Rectal smooth muscle tissue (tissue), 1 donor: ENCODE measurements around the gene DGCR6.
"Not testable (repeated sequence)": the region's sequence is repeated elsewhere in the genome, so short reads cannot be mapped to it uniquely, and the experiment has no call there.

Experiments
- H3K27ac ChIP-seq: one replicate; pipeline ENCODE4 v1.7.0; 2013; ENCODE audit warnings: low read depth, low read length, inconsistent platforms
- H3K27me3 ChIP-seq: one replicate; pipeline ENCODE4 v1.7.0; 2013; ENCODE audit warnings: low read length; ENCODE audit not compliant: control insufficient read depth, insufficient read depth
- H3K36me3 ChIP-seq: one replicate; pipeline ENCODE4 v1.7.0; 2013; ENCODE audit warnings: low read length; ENCODE audit not compliant: control insufficient read depth, insufficient read depth
- H3K4me1 ChIP-seq: one replicate; pipeline ENCODE4 v1.7.0; 2013; ENCODE audit warnings: low read length; ENCODE audit not compliant: control insufficient read depth, insufficient read depth
- H3K4me3 ChIP-seq: one replicate; pipeline ENCODE4 v1.7.0; 2013; ENCODE audit warnings: low read length
- H3K9ac ChIP-seq: one replicate; pipeline ENCODE4 v1.7.0; 2013; ENCODE audit warnings: low read length

DGCR6 gene

GRCh38 chr22:18912264-18912946 lies 6.3 kb downstream of the DGCR6 start:
- H3K36me3 ChIP-seq, H3K4me3 ChIP-seq, H3K27me3 ChIP-seq, H3K4me1 ChIP-seq, H3K27ac ChIP-seq, H3K9ac ChIP-seq: not testable (repeated sequence)

- not testable (repeated sequence) for H3K4me1 ChIP-seq, H3K27ac ChIP-seq, H3K27me3 ChIP-seq, H3K4me3 ChIP-seq, H3K36me3 ChIP-seq, H3K9ac ChIP-seq
Observed at GRCh38 chr22:18914558-18914957, 8.4 kb downstream of the DGCR6 start.

- H3K9ac ChIP-seq, H3K4me3 ChIP-seq, H3K36me3 ChIP-seq, H3K27ac ChIP-seq, H3K4me1 ChIP-seq, H3K27me3 ChIP-seq: not testable (repeated sequence)
Observed at GRCh38 chr22:18915550-18915949, 9.4 kb downstream of the DGCR6 start.

GRCh38 chr22:18917818-18918217 lies 11.7 kb downstream of the DGCR6 start:
- not testable (repeated sequence) for H3K27ac ChIP-seq, H3K27me3 ChIP-seq, H3K4me3 ChIP-seq, H3K4me1 ChIP-seq, H3K36me3 ChIP-seq, H3K9ac ChIP-seq

- not testable (repeated sequence) for H3K4me3 ChIP-seq, H3K27me3 ChIP-seq, H3K9ac ChIP-seq, H3K36me3 ChIP-seq, H3K27ac ChIP-seq, H3K4me1 ChIP-seq
Observed at GRCh38 chr22:18920257-18920902, 14.3 kb downstream of the DGCR6 start.

GRCh38 chr22:18925368-18926064 lies 19.4 kb downstream of the DGCR6 start:
- Histone ChIP-seq H3K9ac (no peak overlapping the region), H3K4me3 (no peak overlapping the region), H3K27ac (no peak overlapping the region), H3K36me3 (no peaks in the 10 kb centered on the region), H3K27me3 (no peaks in the 10 kb centered on the region), H3K4me1 (no peaks in the 10 kb centered on the region)

- Histone ChIP-seq H3K4me1 (no peaks in the 10 kb centered on the region), H3K27me3 (no peaks in the 10 kb centered on the region), H3K9ac (no peak overlapping the region), H3K36me3 (no peaks in the 10 kb centered on the region), H3K4me3 (no peak overlapping the region), H3K27ac (no peak overlapping the region)
Observed at GRCh38 chr22:18927020-18927419, 20.9 kb downstream of the DGCR6 start.

- Histone ChIP-seq H3K36me3 (no peaks in the 10 kb centered on the region), H3K27ac (no peak overlapping the region), H3K4me3 (no peak overlapping the region), H3K27me3 (no peaks in the 10 kb centered on the region), H3K9ac (no peak overlapping the region), H3K4me1 (no peaks in the 10 kb centered on the region)
Observed at GRCh38 chr22:18927573-18927972, 21.5 kb downstream of the DGCR6 start.

GRCh38 chr22:18929459-18929858 lies 23.3 kb downstream of the DGCR6 start:
- Histone ChIP-seq H3K4me1 (no peaks in the 10 kb centered on the region), H3K9ac (no peak overlapping the region), H3K27me3 (no peaks in the 10 kb centered on the region), H3K36me3 (no peaks in the 10 kb centered on the region), H3K4me3 (no peak overlapping the region), H3K27ac (no peak overlapping the region)

GRCh38 chr22:18931905-18932652 lies 26.0 kb downstream of the DGCR6 start:
- H3K4me3 ChIP-seq: no peak overlapping the region
- H3K36me3 ChIP-seq: no peaks in the 10 kb centered on the region
- no peak overlapping the region for H3K9ac ChIP-seq
- no peaks in the 10 kb centered on the region for H3K4me1 ChIP-seq
- H3K27ac ChIP-seq: no peak overlapping the region
- no peaks in the 10 kb centered on the region for H3K27me3 ChIP-seq

GRCh38 chr22:18933914-18934313 lies 27.8 kb downstream of the DGCR6 start:
- H3K9ac ChIP-seq: no peak overlapping the region
- no peak overlapping the region for H3K4me3 ChIP-seq
- no peaks in the 10 kb centered on the region for H3K36me3 ChIP-seq
- H3K4me1 ChIP-seq: no peaks in the 10 kb centered on the region
- no peak overlapping the region for H3K27ac ChIP-seq
- no peaks in the 10 kb centered on the region for H3K27me3 ChIP-seq

- not testable (repeated sequence) for H3K36me3 ChIP-seq, H3K9ac ChIP-seq, H3K27me3 ChIP-seq, H3K4me3 ChIP-seq, H3K27ac ChIP-seq, H3K4me1 ChIP-seq
Observed at GRCh38 chr22:18934688-18935087, 28.6 kb downstream of the DGCR6 start.
